ENCODE results near the gene LSM14B.
"Not testable (repeated sequence)": the region's sequence is repeated elsewhere in the genome, so short reads cannot be mapped to it uniquely, and the experiment has no call there.

The LSM14B gene

GRCh38 chr20:62121776-62122653 lies at the start of gene LSM14B:
TSS of gene LSM14B (plus strand) at chr20:62122475. CDS start at chr20:62122667, 192 bp downstream.
- peaks cover 12% of the 10 kb centered on the region for H3K4me1 ChIP-seq (ENCODE audit: control insufficient read depth, insufficient read depth, low read length)
- H3K9ac ChIP-seq (ENCODE audit: low read length): peak within 1 kb of the TSS; percentile 72
- peaks cover 23% of the 10 kb centered on the region for H3K27me3 ChIP-seq (ENCODE audit: control insufficient read depth, insufficient read depth, low read length)
- peak within 1 kb of the TSS; percentile 67 for H3K4me3 ChIP-seq (ENCODE audit: low read length)
- H3K9me3 ChIP-seq (ENCODE audit: control insufficient read depth, low read length): no peaks in the 10 kb centered on the region
- peaks cover under 1% of the 10 kb centered on the region for H3K36me3 ChIP-seq (ENCODE audit: control insufficient read depth, insufficient read depth, low read length)

GRCh38 chr20:62073323-62073722 lies 49.0 kb upstream of the LSM14B start:
- Histone ChIP-seq H3K4me1 (ENCODE audit: control insufficient read depth, insufficient read depth, low read length) (no peaks in the 10 kb centered on the region), H3K9me3 (ENCODE audit: control insufficient read depth, low read length) (peaks cover 4% of the 10 kb centered on the region), H3K36me3 (ENCODE audit: control insufficient read depth, insufficient read depth, low read length) (no peaks in the 10 kb centered on the region), H3K27me3 (ENCODE audit: control insufficient read depth, insufficient read depth, low read length) (no peaks in the 10 kb centered on the region), H3K9ac (ENCODE audit: low read length) (no peak overlapping the region), H3K4me3 (ENCODE audit: low read length) (no peak overlapping the region)

- Histone ChIP-seq H3K9me3 (ENCODE audit: control insufficient read depth, low read length) (peaks cover 4% of the 10 kb centered on the region), H3K27me3 (ENCODE audit: control insufficient read depth, insufficient read depth, low read length) (peaks cover 6% of the 10 kb centered on the region), H3K9ac (ENCODE audit: low read length) (no peak overlapping the region)
Observed at GRCh38 chr20:62079166-62079565, 43.1 kb upstream of the LSM14B start.

GRCh38 chr20:62080249-62080990 lies 41.9 kb upstream of the LSM14B start:
- Histone ChIP-seq H3K9me3 (ENCODE audit: control insufficient read depth, low read length) (peaks cover 3% of the 10 kb centered on the region), H3K9ac (ENCODE audit: low read length) (no peak overlapping the region), H3K4me1 (ENCODE audit: control insufficient read depth, insufficient read depth, low read length) (no peaks in the 10 kb centered on the region), H3K4me3 (ENCODE audit: low read length) (no peak overlapping the region), H3K27me3 (ENCODE audit: control insufficient read depth, insufficient read depth, low read length) (peaks cover 6% of the 10 kb centered on the region), H3K36me3 (ENCODE audit: control insufficient read depth, insufficient read depth, low read length) (no peaks in the 10 kb centered on the region)

More at GRCh38 chr20:62079166-62079565, 43.1 kb upstream of the LSM14B start:
- Histone ChIP-seq H3K4me3 (ENCODE audit: low read length) (no peak overlapping the region), H3K36me3 (ENCODE audit: control insufficient read depth, insufficient read depth, low read length) (no peaks in the 10 kb centered on the region), H3K4me1 (ENCODE audit: control insufficient read depth, insufficient read depth, low read length) (no peaks in the 10 kb centered on the region)

GRCh38 chr20:62083312-62083711 lies 39.0 kb upstream of the LSM14B start:
- H3K9me3 ChIP-seq (ENCODE audit: control insufficient read depth, low read length): no peaks in the 10 kb centered on the region
- H3K36me3 ChIP-seq (ENCODE audit: control insufficient read depth, insufficient read depth, low read length): no peaks in the 10 kb centered on the region
- H3K4me3 ChIP-seq (ENCODE audit: low read length): no peak overlapping the region
- peaks cover 11% of the 10 kb centered on the region for H3K27me3 ChIP-seq (ENCODE audit: control insufficient read depth, insufficient read depth, low read length)
- H3K9ac ChIP-seq (ENCODE audit: low read length): no peak overlapping the region
- no peaks in the 10 kb centered on the region for H3K4me1 ChIP-seq (ENCODE audit: control insufficient read depth, insufficient read depth, low read length)

GRCh38 chr20:62084224-62084623 lies 38.1 kb upstream of the LSM14B start:
- not testable (repeated sequence) for H3K4me1 ChIP-seq (ENCODE audit: control insufficient read depth, insufficient read depth, low read length); H3K9me3 ChIP-seq (ENCODE audit: control insufficient read depth, low read length)
- peaks cover 11% of the 10 kb centered on the region for H3K27me3 ChIP-seq (ENCODE audit: control insufficient read depth, insufficient read depth, low read length)

GRCh38 chr20:62085206-62085605 lies 37.1 kb upstream of the LSM14B start:
- H3K4me1 ChIP-seq (ENCODE audit: control insufficient read depth, insufficient read depth, low read length): no peaks in the 10 kb centered on the region
- no peak overlapping the region for H3K9ac ChIP-seq (ENCODE audit: low read length)
- H3K4me3 ChIP-seq (ENCODE audit: low read length): no peak overlapping the region
- H3K36me3 ChIP-seq (ENCODE audit: control insufficient read depth, insufficient read depth, low read length): no peaks in the 10 kb centered on the region
- no peaks in the 10 kb centered on the region for H3K9me3 ChIP-seq (ENCODE audit: control insufficient read depth, low read length)
- peaks cover 11% of the 10 kb centered on the region for H3K27me3 ChIP-seq (ENCODE audit: control insufficient read depth, insufficient read depth, low read length)

More at GRCh38 chr20:62084224-62084623, 38.1 kb upstream of the LSM14B start:
- H3K9ac ChIP-seq (ENCODE audit: low read length); H3K36me3 ChIP-seq (ENCODE audit: control insufficient read depth, insufficient read depth, low read length); H3K4me3 ChIP-seq (ENCODE audit: low read length): not testable (repeated sequence)

DNA sequence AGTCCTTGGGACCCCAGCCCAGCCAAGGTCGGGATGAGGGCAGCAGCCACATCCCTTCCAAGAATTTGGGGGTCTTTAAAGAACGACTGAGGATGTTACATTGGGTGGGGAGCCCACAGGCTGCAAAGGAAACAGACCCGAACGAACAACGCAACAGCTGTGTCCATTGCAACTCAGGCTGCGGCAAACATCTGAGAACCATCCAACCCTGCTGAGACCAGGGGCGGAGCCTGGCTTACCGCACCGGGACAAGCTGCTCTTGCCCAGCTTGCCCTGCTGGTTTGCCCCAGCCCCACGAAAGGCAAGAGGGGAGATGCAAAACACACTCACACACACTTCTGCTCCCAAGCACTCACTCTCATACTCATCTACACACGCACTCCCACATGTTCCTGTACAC lies 35.0 kb upstream of the LSM14B start:
- Histone ChIP-seq H3K4me3 (ENCODE audit: low read length) (no peak overlapping the region), H3K9ac (ENCODE audit: low read length) (no peak overlapping the region), H3K4me1 (ENCODE audit: control insufficient read depth, insufficient read depth, low read length) (no peaks in the 10 kb centered on the region), H3K9me3 (ENCODE audit: control insufficient read depth, low read length) (no peaks in the 10 kb centered on the region), H3K36me3 (ENCODE audit: control insufficient read depth, insufficient read depth, low read length) (no peaks in the 10 kb centered on the region), H3K27me3 (ENCODE audit: control insufficient read depth, insufficient read depth, low read length) (peaks cover 8% of the 10 kb centered on the region)

- Histone ChIP-seq H3K9me3 (ENCODE audit: control insufficient read depth, low read length) (no peaks in the 10 kb centered on the region), H3K36me3 (ENCODE audit: control insufficient read depth, insufficient read depth, low read length) (no peaks in the 10 kb centered on the region), H3K4me1 (ENCODE audit: control insufficient read depth, insufficient read depth, low read length) (no peaks in the 10 kb centered on the region), H3K9ac (ENCODE audit: low read length) (no peak overlapping the region), H3K27me3 (ENCODE audit: control insufficient read depth, insufficient read depth, low read length) (peaks cover 8% of the 10 kb centered on the region), H3K4me3 (ENCODE audit: low read length) (no peak overlapping the region)
Observed at GRCh38 chr20:62087632-62088031, 34.6 kb upstream of the LSM14B start.

DNA sequence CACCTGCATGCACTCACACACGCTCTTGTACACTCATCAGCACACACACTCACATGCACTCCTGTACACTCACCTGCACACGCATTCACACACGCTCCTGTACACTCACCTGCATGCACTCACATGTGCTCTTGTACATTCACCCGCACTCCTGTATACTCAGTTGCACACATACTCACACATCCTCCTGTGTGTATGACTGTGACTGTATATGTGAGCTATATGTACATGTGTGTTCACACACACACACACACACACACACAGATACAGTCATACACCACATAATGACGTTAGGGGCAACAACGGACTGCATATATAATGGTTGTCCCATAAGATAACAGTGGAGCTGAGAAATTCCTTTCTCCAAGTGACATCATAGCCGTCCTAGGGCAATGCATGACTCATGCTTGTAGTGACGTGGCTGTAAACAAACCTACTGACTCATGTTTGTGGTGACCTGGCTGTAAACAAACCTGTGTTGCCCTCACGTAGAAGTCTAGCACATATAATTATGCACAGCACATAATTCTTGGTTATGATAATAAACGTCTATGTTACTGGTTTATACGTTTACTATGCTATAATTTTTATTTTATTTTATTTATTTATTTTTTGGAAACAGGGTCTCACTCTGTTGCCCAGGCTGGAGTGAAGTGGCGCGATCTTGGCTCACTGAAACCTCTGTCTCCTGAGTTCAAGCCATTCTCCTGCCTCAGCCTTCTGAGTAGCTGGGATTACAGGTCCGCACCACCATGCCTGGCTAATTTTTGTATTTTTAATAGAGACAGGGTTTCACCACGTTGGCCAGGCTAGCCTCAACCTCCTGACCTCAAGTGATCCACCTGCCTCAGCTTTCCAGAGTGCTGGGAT lies 33.8 kb upstream of the LSM14B start:
- Histone ChIP-seq H3K27me3 (ENCODE audit: control insufficient read depth, insufficient read depth, low read length) (peaks cover 8% of the 10 kb centered on the region), H3K9ac (ENCODE audit: low read length) (no peak overlapping the region)

DNA sequence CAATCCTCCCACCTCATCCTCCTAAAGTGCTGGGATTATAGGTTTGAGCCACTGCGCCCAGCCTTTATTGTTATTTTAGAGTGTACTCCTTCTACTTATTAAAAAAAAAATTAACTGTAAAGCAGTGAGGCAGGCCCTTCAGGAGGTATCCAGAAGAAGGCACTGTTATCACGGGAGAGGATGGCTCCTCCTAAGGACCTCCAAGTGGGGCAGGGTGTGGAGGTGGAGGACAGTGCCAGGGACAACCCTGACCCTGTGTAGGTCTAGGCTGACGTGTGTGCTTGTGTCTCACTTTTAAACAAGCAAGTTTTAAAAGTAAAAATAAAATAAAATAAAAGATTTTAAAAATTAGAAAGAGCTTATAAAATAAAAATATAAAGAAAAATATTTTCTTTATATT lies 32.9 kb upstream of the LSM14B start:
- Histone ChIP-seq H3K27me3 (ENCODE audit: control insufficient read depth, insufficient read depth, low read length) (peaks cover 8% of the 10 kb centered on the region), H3K9me3 (ENCODE audit: control insufficient read depth, low read length) (no peaks in the 10 kb centered on the region), H3K9ac (ENCODE audit: low read length) (no peak overlapping the region), H3K36me3 (ENCODE audit: control insufficient read depth, insufficient read depth, low read length) (no peaks in the 10 kb centered on the region), H3K4me3 (ENCODE audit: low read length) (no peak overlapping the region), H3K4me1 (ENCODE audit: control insufficient read depth, insufficient read depth, low read length) (no peaks in the 10 kb centered on the region)

More for the DNA sequence above, 33.8 kb upstream of the LSM14B start:
- H3K36me3 ChIP-seq (ENCODE audit: control insufficient read depth, insufficient read depth, low read length): no peaks in the 10 kb centered on the region
- no peak overlapping the region for H3K4me3 ChIP-seq (ENCODE audit: low read length)
- no peaks in the 10 kb centered on the region for H3K4me1 ChIP-seq (ENCODE audit: control insufficient read depth, insufficient read depth, low read length)
- no peaks in the 10 kb centered on the region for H3K9me3 ChIP-seq (ENCODE audit: control insufficient read depth, low read length)
